Astrocyte (in vitro differentiated cells and primary cell): ENCODE data around the gene CCDC63.

ENCODE experiments used
- CTCF ChIP-seq: IDR thresholded peaks from 2 replicates; pipeline ENCODE4 v1.5.1; 2011; ENCODE audit warnings: low read depth, mild to moderate bottlenecking, inconsistent platforms, low read length, moderate library complexity; ENCODE audit not compliant: insufficient read depth
- EZH2 ChIP-seq: IDR thresholded peaks from 2 replicates; pipeline ENCODE4 v1.6.1; 2012; ENCODE audit warnings: mild to moderate bottlenecking, low read length, inconsistent platforms; ENCODE audit not compliant: insufficient read depth

GRCh38 chr12:110824342-110824741 is 22.4 kb upstream of the CCDC63 start:
- TF ChIP-seq EZH2, result no peak
- TF ChIP-seq CTCF, result no peak
